CD14-positive monocyte (primary cell): ENCODE data around the gene SH2D1A. TPM values are rescaled to one million over a fixed set of nuclear protein-coding genes. Genes with fewer than 3 reads are reported as not detected.
"Not testable (repeated sequence)": the region's sequence is repeated elsewhere in the genome, so short reads cannot be mapped to it uniquely, and the experiment has no call there.

ENCODE experiments used
- DNase-seq, 3 donors: peaks; one replicate each; pipeline ENCODE4 v3.0.0-alpha.2; 2011 to 2022
- H2AFZ ChIP-seq: 2 replicates; pipeline ENCODE4 v1.6.0; 2012; ENCODE audit warnings: mild to moderate bottlenecking, low read depth, low read length, inconsistent platforms; ENCODE audit not compliant: insufficient read depth, poor library complexity, severe bottlenecking
- H3K27ac ChIP-seq, 2 donors: 1 replicate in 1 of 2; 2 replicates in 1 of 2; pipeline ENCODE4 v1.5.1; 2012 to 2013; ENCODE audit warnings: low read length in 2 of 2, control low read depth in 1 of 2, inconsistent platforms in 1 of 2, low read depth in 1 of 2, mild to moderate bottlenecking in 1 of 2
- H3K27me3 ChIP-seq, 2 donors: one replicate each; pipeline versions ENCODE4 v1.6.0 to v1.6.1; 2011 to 2013; ENCODE audit warnings: low read length in 2 of 2; ENCODE audit not compliant: control insufficient read depth in 2 of 2, insufficient read depth in 2 of 2
- H3K36me3 ChIP-seq, 2 donors: replicated peaks in 1 of 2; 1 replicate in 1 of 2; 2 replicates in 1 of 2; pipeline versions ENCODE4 v1.5.1 to v1.6.1; 2012 to 2013; ENCODE audit warnings: low read length in 2 of 2, control low read depth in 1 of 2, inconsistent platforms in 1 of 2, mild to moderate bottlenecking in 1 of 2; ENCODE audit not compliant: insufficient read depth in 2 of 2, control insufficient read depth in 1 of 2
- H3K4me1 ChIP-seq, 2 donors: 1 replicate in 1 of 2; 2 replicates in 1 of 2; pipeline versions ENCODE4 v1.5.1 to v1.6.1; 2012 to 2013; ENCODE audit warnings: low read length in 2 of 2, control low read depth in 1 of 2, inconsistent platforms in 1 of 2, mild to moderate bottlenecking in 1 of 2, moderate library complexity in 1 of 2; ENCODE audit not compliant: insufficient read depth in 2 of 2, control insufficient read depth in 1 of 2
- H3K4me2 ChIP-seq: replicated peaks from 2 replicates; pipeline ENCODE3; 2012; ENCODE audit warnings: low read length, moderate library complexity, mild to moderate bottlenecking; ENCODE audit not compliant: poor library complexity, severe bottlenecking; ENCODE audit errors: extremely low read depth
- H3K4me3 ChIP-seq, 3 experiments: fragments of 200-600 bp in 1 of 3; sonication (generic) in 1 of 3; replicated peaks in 1 of 3; 1 replicate in 2 of 3; 2 replicates in 1 of 3; pipeline ENCODE4 v1.5.1; 2011 to 2013; ENCODE audit warnings: low read length in 3 of 3, mild to moderate bottlenecking in 3 of 3, control low read depth in 2 of 3, low read depth in 2 of 3, inconsistent platforms in 1 of 3, moderate library complexity in 1 of 3
- H3K79me2 ChIP-seq: 2 replicates; pipeline ENCODE4 v1.6.0; 2012; ENCODE audit warnings: mild to moderate bottlenecking, control low read depth, inconsistent platforms, low read length, moderate library complexity; ENCODE audit not compliant: insufficient read depth
- H3K9ac ChIP-seq: 2 replicates; pipeline ENCODE4 v1.6.0; 2017; ENCODE audit warnings: low read length, mild to moderate bottlenecking; ENCODE audit not compliant: insufficient read depth, poor library complexity, severe bottlenecking
- H3K9me3 ChIP-seq, 2 donors: replicated peaks in 1 of 2; 1 replicate in 1 of 2; 2 replicates in 1 of 2; pipeline versions ENCODE4 v1.5.1 to v1.6.1; 2012 to 2013; ENCODE audit warnings: low read length in 2 of 2, control low read depth in 1 of 2; ENCODE audit not compliant: control insufficient read depth in 1 of 2, insufficient read depth in 1 of 2
- H4K20me1 ChIP-seq: 2 replicates; pipeline ENCODE4 v1.6.0; 2012; ENCODE audit warnings: mild to moderate bottlenecking, low read length, control low read depth, moderate library complexity; ENCODE audit not compliant: insufficient read depth
- H3K27ac Mint-ChIP-seq, 7 donors: one replicate each; pipeline ENCODE4 v1.8.0; 2020; ENCODE audit warnings: mild to moderate bottlenecking in 7 of 7, mixed read lengths in 7 of 7, moderate library complexity in 6 of 7, inconsistent platforms in 2 of 7
- H3K27me3 Mint-ChIP-seq, 3 donors: one replicate each; pipeline ENCODE4 v1.8.0; 2021 to 2022; ENCODE audit warnings: low read depth in 3 of 3, mild to moderate bottlenecking in 3 of 3, mixed read lengths in 3 of 3, moderate library complexity in 3 of 3, inconsistent platforms in 1 of 3
- H3K36me3 Mint-ChIP-seq, 2 donors: one replicate each; pipeline ENCODE4 v1.8.0; 2020; ENCODE audit warnings: mixed read lengths in 2 of 2, inconsistent platforms in 1 of 2, mild to moderate bottlenecking in 1 of 2
- H3K4me1 Mint-ChIP-seq: one replicate; pipeline ENCODE4 v1.8.0; 2020; ENCODE audit warnings: mild to moderate bottlenecking, mixed read lengths
- H3K4me3 Mint-ChIP-seq, 2 donors: one replicate each; pipeline ENCODE4 v1.8.0; 2020; ENCODE audit warnings: mild to moderate bottlenecking in 2 of 2, mixed read lengths in 2 of 2, moderate library complexity in 1 of 2
- H3K9me3 Mint-ChIP-seq, 7 donors: one replicate each; pipeline ENCODE4 v1.8.0; 2020 to 2022; ENCODE audit warnings: mixed read lengths in 7 of 7, mild to moderate bottlenecking in 6 of 7, moderate library complexity in 6 of 7, inconsistent platforms in 2 of 7
- CTCF ChIP-seq: fragments of 200-600 bp; IDR thresholded peaks from one replicate; pipeline ENCODE4 v1.8.0; 2022; ENCODE audit warnings: antibody characterized with exemption, mild to moderate bottlenecking
- WGBS: methylation state at CpG from one replicate; pipeline ENCODE4 v1.1.5; 2013; ENCODE audit warnings: missing lambda C conversion rate; ENCODE audit not compliant: insufficient coverage; 5-methylcytosine and 5-hydroxymethylcytosine counted together
- intact Hi-C, 2 donors: fragments of 100-400 bp; cut with micrococcal nuclease; formaldehyde crosslinking; loops; one replicate each; pipeline versions ENCODE4 v1.15.0 to v1.15.1; 2023
- polyA plus RNA-seq, 3 donors: library from polyadenylated mRNA; depleted of rRNA in 1 of 3; unstranded in 2 of 3; stranded (reverse) in 1 of 3; fragments of 300-500 nt in 2 of 3; fragments of >200 nt in 1 of 3; fragmentation: Illumina TruSeq in 2 of 3; gene quantifications; 1 replicate in 2 of 3; 2 replicates in 1 of 3; pipeline ENCODE4 v1.2.3, GENCODE V29; 2012 to 2021

Gene SH2D1A
- polyA plus RNA-seq, 3 donors: 0.24 TPM; not detected in 2

DNA sequence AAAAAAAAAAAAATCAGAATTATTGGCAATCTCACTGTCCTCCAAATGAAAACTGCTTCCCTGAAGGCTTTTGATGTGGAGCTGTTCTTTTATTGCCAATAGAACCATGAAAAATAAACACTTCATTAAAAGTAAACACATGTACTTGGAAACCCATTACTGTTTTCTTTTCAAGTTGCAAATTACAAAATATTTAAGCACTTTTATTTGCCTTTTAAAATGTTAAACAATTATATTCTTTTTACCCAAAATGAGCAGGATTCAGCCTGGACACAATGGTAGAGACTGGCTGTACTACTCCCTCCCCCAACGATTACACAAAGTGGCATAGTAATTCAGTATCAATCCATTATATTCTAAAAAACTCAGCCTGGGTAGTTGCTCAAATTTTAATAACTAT is 60.9 kb downstream of the SH2D1A start:
- no peak overlapping the region for H3K27ac Mint-ChIP-seq
- H3K4me1 ChIP-seq: no peaks in the 10 kb centered on the region
- peaks cover 0 to 2% (median 0%) of the 10 kb centered on the region in 3 donors for H3K27me3 Mint-ChIP-seq
- H3K4me2 ChIP-seq: no peak overlapping the region
- intact Hi-C loops: no loop called here
- H3K9me3 Mint-ChIP-seq: no peaks in the 10 kb centered on the region
- H3K4me3 ChIP-seq: no peak overlapping the region
- no peaks in the 10 kb centered on the region for H3K27me3 ChIP-seq
- H3K9me3 ChIP-seq: no peaks in the 10 kb centered on the region
- no peak overlapping the region for H2AFZ ChIP-seq
- H3K4me1 Mint-ChIP-seq: no peaks in the 10 kb centered on the region
- H3K9ac ChIP-seq: no peak overlapping the region
- no peak overlapping the region for H3K4me3 Mint-ChIP-seq
- H3K36me3 Mint-ChIP-seq: no peaks in the 10 kb centered on the region
- no peaks in the 10 kb centered on the region for H3K79me2 ChIP-seq
- H3K27ac ChIP-seq: no peak overlapping the region
- no peaks in the 10 kb centered on the region for H3K36me3 ChIP-seq
- no peaks in the 10 kb centered on the region for H4K20me1 ChIP-seq
- DNase-seq: no peak
- WGBS: no CpG with 5 or more reads among the region's 1 CpG
- no peak for TF ChIP-seq CTCF

- WGBS: 80% methylated on average over 1 of the region's 6 CpGs
- not testable (repeated sequence) for H3K4me3 Mint-ChIP-seq
Measured at GRCh38 chrX:124408380-124408779, 62.0 kb downstream of the SH2D1A start.

More at GRCh38 chrX:124408380-124408779, 62.0 kb downstream of the SH2D1A start:
- H3K27me3 Mint-ChIP-seq, H3K9me3 ChIP-seq, H4K20me1 ChIP-seq, H3K27me3 ChIP-seq, H3K9me3 Mint-ChIP-seq, H3K4me2 ChIP-seq, H3K36me3 ChIP-seq, H3K79me2 ChIP-seq, intact Hi-C loops, DNase-seq, H3K27ac Mint-ChIP-seq, H3K27ac ChIP-seq, H3K4me1 Mint-ChIP-seq, H3K36me3 Mint-ChIP-seq, H2AFZ ChIP-seq, H3K9ac ChIP-seq, H3K4me1 ChIP-seq, H3K4me3 ChIP-seq: not testable (repeated sequence)
